PFSK-1 (cell line): ENCODE data around the gene BLOC1S1.

Experiments used
- POLR2AphosphoS5 ChIP-seq: IDR thresholded peaks from 2 replicates; pipeline ENCODE4 v1.6.1; 2012; ENCODE audit warnings: low read depth, mild to moderate bottlenecking, control low read depth, low read length, moderate library complexity
- SIN3A ChIP-seq: IDR thresholded peaks from 2 replicates; pipeline ENCODE4 v1.6.1; 2012; ENCODE audit warnings: mild to moderate bottlenecking, low read length, moderate library complexity, borderline replicate concordance; ENCODE audit not compliant: insufficient read depth

- TF ChIP-seq SIN3A (no peak), POLR2AphosphoS5 (no peak)
Measured at GRCh38 chr12:55705782-55706402, 10.0 kb upstream of the BLOC1S1 start.
